ENCODE data around the gene PIK3C2G.

PIK3C2G gene

DNA sequence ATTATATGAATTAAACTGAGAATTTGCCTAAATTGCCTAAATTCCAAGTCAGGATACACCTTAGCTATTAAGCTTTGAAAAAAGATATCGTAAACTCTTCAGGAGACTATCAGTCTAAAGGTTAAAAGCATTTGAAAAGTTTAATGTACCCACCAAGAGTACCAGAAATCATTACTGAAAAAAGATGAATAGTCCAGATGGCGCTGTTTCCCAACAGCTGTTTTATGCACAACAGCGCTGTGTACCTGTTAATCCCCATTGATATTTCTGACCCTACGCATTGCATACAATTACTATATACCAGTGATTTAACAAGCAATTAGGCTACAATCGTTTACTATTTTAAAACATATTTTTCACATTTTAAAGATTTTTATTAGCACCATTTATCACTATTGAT, 291.5 kb downstream of the PIK3C2G start:
- no peak for DNase-seq (ENCODE audit: low read depth in 3 of 3)

GRCh38 chr12:18556161-18556560, 294.8 kb downstream of the PIK3C2G start:
- DNase-seq (ENCODE audit: low read depth in 3 of 3) = no peak

- no peak for DNase-seq (ENCODE audit: low read depth in 3 of 3)
Observed at GRCh38 chr12:18559242-18559641, 297.9 kb downstream of the PIK3C2G start.

- no peak for DNase-seq (ENCODE audit: low read depth in 3 of 3)
Observed at GRCh38 chr12:18562531-18562930, 301.2 kb downstream of the PIK3C2G start.

GRCh38 chr12:18564306-18564705, 303.0 kb downstream of the PIK3C2G start:
- no peak for DNase-seq (ENCODE audit: low read depth in 3 of 3)

DNA sequence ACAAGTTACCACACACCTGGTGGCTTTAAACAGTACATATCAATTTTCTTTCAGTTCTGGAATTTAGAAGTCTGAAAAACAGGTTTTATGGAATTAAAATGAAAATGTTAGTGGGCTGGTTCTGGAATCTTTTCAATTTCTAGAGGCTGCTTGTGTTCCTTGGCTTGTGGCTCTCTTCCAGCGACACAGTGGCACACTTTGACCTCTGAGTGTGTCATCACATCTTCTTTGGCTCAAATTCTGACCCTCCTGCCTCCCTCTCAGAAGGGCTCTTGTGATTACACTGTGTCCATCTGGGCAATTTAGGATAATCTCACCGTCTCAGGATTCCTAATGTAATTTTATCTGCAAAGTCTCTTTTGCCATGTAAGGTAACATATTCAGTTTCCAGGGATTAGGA, 306.5 kb downstream of the PIK3C2G start:
- DNase-seq (ENCODE audit: low read depth in 3 of 3) = no peak

DNA sequence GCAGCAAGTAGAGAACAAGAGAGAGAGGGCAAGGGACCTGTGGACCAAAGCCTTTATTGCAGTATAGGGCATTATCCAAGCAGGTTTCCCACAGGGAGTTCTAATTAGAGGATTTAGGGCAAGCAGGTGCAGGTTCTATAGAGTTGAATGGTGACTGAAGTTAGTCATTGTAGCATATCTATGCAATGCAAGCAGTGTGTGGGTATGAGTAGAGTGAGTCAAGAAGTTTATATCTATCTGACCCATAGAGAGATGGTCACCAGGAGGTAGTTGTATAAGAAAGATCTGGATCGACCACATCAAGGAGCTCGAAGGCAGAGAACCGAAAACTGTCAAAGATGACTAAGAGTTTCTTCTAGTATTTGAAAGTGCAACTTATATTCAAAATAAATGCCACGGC, 309.2 kb downstream of the PIK3C2G start:
- DNase-seq (ENCODE audit: low read depth in 3 of 3) = no peak

- DNase-seq (ENCODE audit: low read depth in 3 of 3) = no peak
Observed at GRCh38 chr12:18576104-18576626, 314.8 kb downstream of the PIK3C2G start.

GRCh38 chr12:18576648-18577047, 315.3 kb downstream of the PIK3C2G start:
- no peak for DNase-seq (ENCODE audit: low read depth in 3 of 3)

DNA sequence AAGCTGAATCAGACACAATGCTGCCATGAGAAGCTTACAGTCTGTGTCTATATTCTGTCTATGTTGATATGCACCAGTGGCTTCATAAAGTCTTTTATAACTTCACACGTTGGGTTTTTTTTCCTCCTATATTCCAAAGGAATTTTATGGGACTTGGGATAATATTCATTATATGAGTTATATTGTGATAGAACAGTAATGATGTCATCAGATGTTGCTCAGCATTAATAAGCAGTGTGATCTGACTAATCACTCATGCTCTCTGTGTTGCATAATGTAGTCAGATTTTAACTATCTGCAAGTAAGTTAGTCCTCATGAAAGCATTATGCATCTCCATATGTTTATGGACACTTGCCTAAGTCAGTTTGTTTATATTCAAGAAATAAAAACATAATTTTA, 316.9 kb downstream of the PIK3C2G start:
- DNase-seq (ENCODE audit: low read depth in 3 of 3) = no peak

- DNase-seq (ENCODE audit: low read depth in 3 of 3) = no peak
Observed at GRCh38 chr12:18580291-18580690, 319.0 kb downstream of the PIK3C2G start.

GRCh38 chr12:18580706-18581105, 319.4 kb downstream of the PIK3C2G start:
- DNase-seq (ENCODE audit: low read depth in 3 of 3) = no peak

DNA sequence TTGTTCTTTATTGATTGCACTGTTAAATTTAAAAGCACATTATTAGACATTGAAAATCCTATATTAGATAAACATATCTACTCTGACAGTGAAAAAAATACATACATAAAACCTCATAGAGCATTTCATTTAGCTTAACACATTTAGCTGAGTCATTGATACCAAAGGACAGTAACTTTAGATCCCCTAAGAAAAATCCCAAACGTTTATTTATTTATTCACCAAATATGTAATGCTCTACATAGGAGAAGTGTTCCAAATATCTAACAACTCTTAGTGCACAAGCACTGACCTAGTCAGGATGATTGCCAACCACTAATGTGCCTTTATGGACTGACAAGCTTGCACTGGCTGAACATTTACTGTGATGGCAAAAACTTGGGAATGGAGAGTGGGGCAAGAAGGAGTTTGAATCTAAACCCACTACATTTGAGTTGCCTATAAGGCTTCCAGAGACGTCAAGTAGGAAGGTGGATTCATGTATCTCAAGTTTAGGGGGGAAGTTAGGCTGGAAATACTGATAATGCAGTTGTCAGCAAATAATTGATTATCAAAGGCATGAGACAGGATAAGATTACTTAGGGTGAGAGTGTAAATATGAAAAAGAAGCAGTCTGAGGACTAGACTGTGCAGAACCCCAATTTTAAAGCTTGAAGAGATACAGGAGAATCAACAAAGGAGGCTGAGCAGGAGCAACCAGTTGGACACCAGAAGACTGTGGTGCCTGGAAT, 320.1 kb downstream of the PIK3C2G start:
- DNase-seq (ENCODE audit: low read depth in 3 of 3) = no peak

DNA sequence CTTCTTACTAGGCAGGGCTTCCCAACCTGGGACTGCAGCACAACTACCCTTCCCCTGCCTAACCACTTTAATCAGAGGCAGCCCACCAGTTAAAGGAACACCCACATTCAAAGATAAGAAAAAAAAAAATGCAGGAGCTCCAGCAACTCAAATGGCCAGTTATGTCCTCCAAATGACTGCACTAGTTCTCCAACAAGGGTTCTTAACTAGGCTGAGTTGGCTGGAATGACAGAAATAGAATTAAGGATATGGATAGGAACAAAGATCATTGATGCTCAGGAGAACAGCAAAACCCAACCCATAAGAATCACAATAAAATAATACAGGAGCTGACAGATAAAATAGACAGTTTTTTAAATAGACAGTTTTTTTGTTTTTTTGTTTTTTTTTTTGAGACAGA, 322.3 kb downstream of the PIK3C2G start:
- DNase-seq (ENCODE audit: low read depth in 3 of 3) = no peak

DNA sequence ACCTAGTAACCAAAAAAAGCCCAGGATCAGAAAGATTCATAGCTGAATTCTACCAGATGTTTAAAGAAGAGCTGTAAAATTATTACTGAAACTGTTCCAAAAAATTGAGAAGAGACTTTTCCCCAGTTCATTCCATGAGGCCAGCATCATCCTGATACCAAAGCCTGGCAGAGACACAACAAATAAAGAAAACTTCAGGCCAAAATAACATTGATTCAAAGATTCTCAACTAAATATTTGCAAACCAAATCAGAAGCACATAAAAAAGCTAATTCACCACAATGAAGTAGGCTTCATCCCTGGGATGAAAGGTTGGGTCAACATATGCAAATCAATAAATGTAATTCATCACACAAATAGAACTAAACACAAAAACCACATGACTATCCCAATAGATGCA, 325.3 kb downstream of the PIK3C2G start:
- DNase-seq (ENCODE audit: low read depth in 3 of 3) = no peak

DNA sequence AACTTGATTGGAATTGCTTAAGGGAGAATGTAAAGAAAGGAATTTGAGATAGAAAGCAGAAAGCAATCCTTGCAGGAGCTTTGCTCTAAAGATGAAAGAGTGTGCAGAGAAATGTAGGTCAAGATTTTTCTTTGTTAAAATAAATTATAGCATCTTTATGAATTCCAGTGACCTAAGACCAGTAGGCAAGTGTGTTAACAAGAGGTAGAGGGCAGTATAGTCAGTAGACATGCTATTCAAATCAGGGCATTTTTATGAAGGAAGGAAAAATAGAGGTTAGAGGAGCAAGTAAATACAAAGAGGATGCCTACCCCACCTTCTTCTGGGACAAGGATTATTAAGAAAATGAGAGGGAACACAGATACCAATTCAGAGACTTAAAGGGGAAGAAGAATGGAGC, 328.0 kb downstream of the PIK3C2G start:
- DNase-seq (ENCODE audit: low read depth in 3 of 3) = no peak

- DNase-seq (ENCODE audit: low read depth in 3 of 3) = no peak
Observed at GRCh38 chr12:18591473-18591872, 330.2 kb downstream of the PIK3C2G start.

GRCh38 chr12:18595412-18595811, 334.1 kb downstream of the PIK3C2G start:
- no peak for DNase-seq (ENCODE audit: low read depth in 3 of 3)

GRCh38 chr12:18601962-18602361, 340.6 kb downstream of the PIK3C2G start:
- no peak for DNase-seq (ENCODE audit: low read depth in 3 of 3)

- no peak for DNase-seq (ENCODE audit: low read depth in 3 of 3)
Observed at GRCh38 chr12:18612971-18613370, 351.7 kb downstream of the PIK3C2G start.

DNA sequence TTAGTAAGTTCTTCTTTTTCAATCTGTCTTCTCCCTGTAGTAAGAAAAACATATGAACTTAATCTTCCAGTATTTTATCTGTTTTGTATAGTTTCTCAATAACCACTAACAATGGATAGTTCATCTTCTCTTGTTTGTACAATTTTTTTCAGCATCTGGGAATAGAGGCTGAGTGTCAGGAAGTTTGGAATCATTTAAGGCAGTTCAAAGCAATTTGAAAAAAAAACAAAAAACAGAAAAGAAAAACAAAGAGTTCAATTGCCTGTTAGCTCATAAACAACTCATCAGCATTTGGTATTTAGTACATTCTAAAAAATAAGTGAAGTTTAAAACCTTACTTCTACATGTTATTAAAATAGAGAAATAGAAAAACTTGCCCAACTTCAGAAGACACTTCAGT, 359.7 kb downstream of the PIK3C2G start:
- no peak for DNase-seq (ENCODE audit: low read depth in 3 of 3)

DNA sequence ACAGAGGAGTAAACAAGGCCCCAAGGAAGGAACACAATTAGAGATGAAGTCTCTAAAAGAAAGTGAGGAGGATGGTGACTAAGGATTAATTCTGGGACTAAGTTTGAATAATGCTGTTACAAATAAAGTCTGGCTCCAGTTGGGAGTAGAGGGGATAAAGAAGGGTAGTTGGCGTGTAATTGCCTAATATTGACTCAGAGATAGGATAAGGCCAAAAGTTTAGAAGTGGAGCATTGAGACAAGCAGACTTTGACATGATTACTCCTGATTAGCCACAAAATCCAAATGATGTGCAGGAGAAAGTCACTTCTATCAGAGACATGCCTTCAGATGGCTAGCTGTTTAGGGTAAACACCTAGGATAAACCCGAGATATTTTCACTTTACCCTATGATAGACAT, 368.1 kb downstream of the PIK3C2G start:
- no peak for DNase-seq (ENCODE audit: low read depth in 3 of 3)

GRCh38 chr12:18629916-18630315, 368.6 kb downstream of the PIK3C2G start:
- DNase-seq (ENCODE audit: low read depth in 3 of 3) = no peak

DNA sequence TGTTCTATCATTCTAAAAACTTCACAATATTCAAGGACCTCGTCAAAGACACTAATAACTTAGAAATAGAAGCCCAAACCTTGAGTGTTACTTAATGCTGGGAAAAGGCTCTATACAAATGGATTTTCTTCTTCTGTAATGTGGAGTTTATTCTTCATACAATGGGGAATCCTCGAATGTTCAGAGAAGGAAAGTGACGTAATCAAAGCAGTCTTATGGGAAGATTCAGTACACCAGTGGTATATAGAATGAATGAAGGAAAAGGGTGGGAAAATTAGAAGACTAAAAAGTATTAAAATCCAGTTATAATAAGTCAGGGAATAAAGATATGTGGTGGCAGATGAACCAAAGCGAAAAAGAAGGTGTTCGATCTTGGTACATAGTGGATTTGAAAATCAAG, 370.0 kb downstream of the PIK3C2G start:
- no peak for DNase-seq (ENCODE audit: low read depth in 3 of 3)
